Kidney epithelial cell (primary cell): Measurements from ENCODE around the gene BMPR1A. TPM values are rescaled to one million over a fixed set of nuclear protein-coding genes. Genes with fewer than 3 reads are reported as not detected.

ENCODE experiments used
- DNase-seq: peaks from one replicate; pipeline ENCODE4 v3.0.0-alpha.2; 2010; ENCODE audit warnings: low read depth
- H3K27me3 ChIP-seq: 2 replicates; pipeline ENCODE4 v1.6.0; 2011; ENCODE audit warnings: low read length; ENCODE audit not compliant: control insufficient read depth, insufficient read depth
- H3K36me3 ChIP-seq: 2 replicates; pipeline ENCODE4 v1.5.1; 2011; ENCODE audit warnings: low read length; ENCODE audit not compliant: control insufficient read depth, insufficient read depth
- H3K4me3 ChIP-seq: 2 replicates; pipeline ENCODE4 v1.5.1; 2011; ENCODE audit warnings: low read depth, mild to moderate bottlenecking, control low read depth, low read length
- total RNA-seq: library from RNA; depleted of rRNA; stranded (reverse); fragments of >200 nt; gene quantifications from 2 replicates; pipeline ENCODE4 v1.2.3, GENCODE V29; 2015
- TF ChIP-seq, protein P1 (sequence below): IDR thresholded peaks from 2 replicates; pipeline ENCODE4 v1.5.1; 2011; ENCODE audit warnings: mild to moderate bottlenecking, moderate library complexity, low read length, control low read depth, inconsistent platforms; ENCODE audit not compliant: insufficient read depth, poor library complexity, severe bottlenecking

BMPR1A gene
- total RNA-seq, 1 donor from 2014 or later, result 38.1 TPM

DNA sequence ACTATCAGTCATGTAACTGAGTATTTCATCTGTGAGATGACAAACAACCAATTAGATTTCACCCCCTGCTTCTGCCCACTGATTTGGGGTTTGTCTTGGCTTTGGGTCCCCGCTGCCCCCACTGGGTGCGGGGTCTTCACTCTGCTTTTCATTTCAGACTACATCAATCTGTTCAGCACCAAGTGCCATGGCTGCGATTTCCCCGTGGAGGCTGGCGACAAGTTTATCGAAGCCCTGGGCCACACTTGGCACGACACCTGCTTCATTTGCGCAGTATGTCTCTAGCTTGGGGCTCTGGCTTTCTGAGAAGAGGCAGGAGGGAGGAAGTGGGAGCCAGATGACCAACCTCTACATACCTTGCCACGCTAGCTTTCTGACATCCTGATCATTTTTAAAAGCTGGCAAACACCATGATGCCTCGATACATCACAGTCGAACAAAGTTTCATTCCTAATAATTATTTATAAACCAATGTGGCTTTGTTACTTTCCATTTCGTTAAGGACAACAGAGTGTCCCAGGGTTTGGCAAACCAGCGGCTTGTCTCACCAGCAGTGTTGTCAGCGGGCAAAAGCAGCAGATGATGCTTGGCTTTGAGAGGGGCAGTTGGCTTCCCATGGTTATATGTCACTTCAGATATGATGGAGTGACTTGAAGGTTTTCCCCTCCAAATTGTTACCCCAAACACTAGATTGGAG is 30.3 kb upstream of the BMPR1A start:
- Histone ChIP-seq H3K36me3 (no peaks in the 10 kb centered on the region), H3K27me3 (no peaks in the 10 kb centered on the region), H3K4me3 (no peak overlapping the region)
- no peak for DNase-seq
- TF ChIP-seq, protein P1, sequence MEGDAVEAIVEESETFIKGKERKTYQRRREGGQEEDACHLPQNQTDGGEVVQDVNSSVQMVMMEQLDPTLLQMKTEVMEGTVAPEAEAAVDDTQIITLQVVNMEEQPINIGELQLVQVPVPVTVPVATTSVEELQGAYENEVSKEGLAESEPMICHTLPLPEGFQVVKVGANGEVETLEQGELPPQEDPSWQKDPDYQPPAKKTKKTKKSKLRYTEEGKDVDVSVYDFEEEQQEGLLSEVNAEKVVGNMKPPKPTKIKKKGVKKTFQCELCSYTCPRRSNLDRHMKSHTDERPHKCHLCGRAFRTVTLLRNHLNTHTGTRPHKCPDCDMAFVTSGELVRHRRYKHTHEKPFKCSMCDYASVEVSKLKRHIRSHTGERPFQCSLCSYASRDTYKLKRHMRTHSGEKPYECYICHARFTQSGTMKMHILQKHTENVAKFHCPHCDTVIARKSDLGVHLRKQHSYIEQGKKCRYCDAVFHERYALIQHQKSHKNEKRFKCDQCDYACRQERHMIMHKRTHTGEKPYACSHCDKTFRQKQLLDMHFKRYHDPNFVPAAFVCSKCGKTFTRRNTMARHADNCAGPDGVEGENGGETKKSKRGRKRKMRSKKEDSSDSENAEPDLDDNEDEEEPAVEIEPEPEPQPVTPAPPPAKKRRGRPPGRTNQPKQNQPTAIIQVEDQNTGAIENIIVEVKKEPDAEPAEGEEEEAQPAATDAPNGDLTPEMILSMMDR, result no peak

GRCh38 chr10:86726677-86726999 is 29.8 kb upstream of the BMPR1A start:
- TF ChIP-seq, protein P1, result no peak
- Histone ChIP-seq H3K4me3 (no peak overlapping the region), H3K27me3 (no peaks in the 10 kb centered on the region), H3K36me3 (no peaks in the 10 kb centered on the region)
- no peak for DNase-seq

- H3K36me3 ChIP-seq, result no peaks in the 10 kb centered on the region
- H3K27me3 ChIP-seq, result no peaks in the 10 kb centered on the region
- TF ChIP-seq, protein P1, result no peak
- DNase-seq, result no peak
- no peak overlapping the region for H3K4me3 ChIP-seq
Observed at GRCh38 chr10:86727470-86727869, 28.9 kb upstream of the BMPR1A start.

DNA sequence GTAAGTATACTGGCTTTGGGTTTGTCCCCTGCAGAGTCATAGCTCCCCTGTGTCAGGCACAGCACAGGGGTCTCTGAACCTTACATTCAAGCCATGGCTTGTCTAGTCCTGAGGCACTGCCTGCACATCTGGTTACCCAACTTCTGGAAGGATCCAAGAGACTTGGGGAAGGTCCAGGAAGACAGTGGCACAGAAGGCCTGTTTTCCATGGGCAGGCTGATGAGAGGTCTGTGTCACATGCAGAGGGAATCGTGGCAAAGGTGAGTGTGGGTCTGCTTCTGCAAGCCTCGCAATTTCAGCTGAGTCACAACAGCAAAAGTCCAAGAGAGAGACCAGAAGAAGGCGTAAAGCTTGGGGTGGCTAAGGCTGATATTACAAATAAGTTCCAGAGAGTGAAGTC is 28.4 kb upstream of the BMPR1A start:
- Histone ChIP-seq H3K36me3 (no peaks in the 10 kb centered on the region), H3K27me3 (no peaks in the 10 kb centered on the region), H3K4me3 (no peak overlapping the region)
- TF ChIP-seq, protein P1, result no peak
- no peak for DNase-seq

DNA sequence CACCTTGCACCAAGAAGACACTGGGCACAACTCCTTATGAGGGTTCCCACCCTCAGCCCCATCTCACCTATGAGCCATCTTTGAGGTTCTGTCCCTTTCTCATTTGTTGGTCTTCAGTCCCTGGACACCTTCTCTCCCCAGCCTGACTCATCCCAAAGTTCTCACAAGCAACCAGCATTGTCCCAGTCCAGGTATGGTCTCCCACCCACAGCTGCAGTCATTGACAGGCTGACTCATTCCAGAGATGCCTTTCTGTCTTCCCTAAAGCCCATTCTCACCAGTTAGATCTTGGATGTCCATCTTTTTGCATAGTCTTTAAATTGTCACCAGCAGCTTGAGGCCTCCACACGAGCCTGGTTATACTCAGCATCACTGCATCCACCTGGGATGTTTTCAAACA is 26.7 kb upstream of the BMPR1A start:
- Histone ChIP-seq H3K27me3 (no peaks in the 10 kb centered on the region), H3K4me3 (no peak overlapping the region), H3K36me3 (no peaks in the 10 kb centered on the region)
- TF ChIP-seq, protein P1, result no peak
- no peak for DNase-seq

- no peak for DNase-seq
- no peak overlapping the region for H3K4me3 ChIP-seq
- no peaks in the 10 kb centered on the region for H3K36me3 ChIP-seq
- TF ChIP-seq, protein P1, result no peak
- no peaks in the 10 kb centered on the region for H3K27me3 ChIP-seq
Observed at GRCh38 chr10:86730227-86730626, 26.2 kb upstream of the BMPR1A start.
